Amygdala (tissue), 56 donors: ENCODE data around the gene PDE11A.
"Not testable (repeated sequence)": the region's sequence is repeated elsewhere in the genome, so short reads cannot be mapped to it uniquely, and the experiment has no call there.

Experiments
- DNase-seq, 56 donors: peaks; one replicate each; lab custom pipeline; 2025; lab: John Stamatoyannopoulos, UW

The PDE11A gene

GRCh38 chr2:177830881-177831386, 241.6 kb downstream of the PDE11A start:
- no peak for DNase-seq

GRCh38 chr2:177828557-177828956, 244.0 kb downstream of the PDE11A start:
- DNase-seq: peak in 13 of 56 donors; percentile 0 to 30 (median 9)

- no peak for DNase-seq
Measured at GRCh38 chr2:177826897-177827296, 245.7 kb downstream of the PDE11A start.

- no peak for DNase-seq
Measured at GRCh38 chr2:177822941-177823340, 249.6 kb downstream of the PDE11A start.

DNA sequence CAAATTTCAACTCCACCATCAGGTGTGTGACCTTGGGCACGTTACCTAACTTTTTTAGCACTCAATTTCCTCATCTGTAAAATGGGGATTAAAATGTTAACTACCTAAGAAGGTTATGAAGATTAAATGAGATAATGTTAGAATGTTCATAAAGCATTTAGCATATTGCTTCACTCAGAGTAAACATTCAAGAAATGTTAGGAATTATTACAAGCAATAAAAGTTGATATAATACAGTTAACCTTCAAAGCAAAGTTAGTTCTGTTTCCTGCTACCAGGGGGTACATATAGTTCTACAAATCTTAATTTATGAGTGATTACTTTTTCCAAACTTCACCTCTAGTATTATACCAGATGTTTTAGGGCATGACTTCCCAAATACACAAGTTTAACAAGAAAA, 254.2 kb downstream of the PDE11A start:
- DNase-seq: no peak

- DNase-seq: no peak
Measured at GRCh38 chr2:177817300-177817699, 255.3 kb downstream of the PDE11A start.

GRCh38 chr2:177816766-177817165, 255.8 kb downstream of the PDE11A start:
- no peak for DNase-seq

DNA sequence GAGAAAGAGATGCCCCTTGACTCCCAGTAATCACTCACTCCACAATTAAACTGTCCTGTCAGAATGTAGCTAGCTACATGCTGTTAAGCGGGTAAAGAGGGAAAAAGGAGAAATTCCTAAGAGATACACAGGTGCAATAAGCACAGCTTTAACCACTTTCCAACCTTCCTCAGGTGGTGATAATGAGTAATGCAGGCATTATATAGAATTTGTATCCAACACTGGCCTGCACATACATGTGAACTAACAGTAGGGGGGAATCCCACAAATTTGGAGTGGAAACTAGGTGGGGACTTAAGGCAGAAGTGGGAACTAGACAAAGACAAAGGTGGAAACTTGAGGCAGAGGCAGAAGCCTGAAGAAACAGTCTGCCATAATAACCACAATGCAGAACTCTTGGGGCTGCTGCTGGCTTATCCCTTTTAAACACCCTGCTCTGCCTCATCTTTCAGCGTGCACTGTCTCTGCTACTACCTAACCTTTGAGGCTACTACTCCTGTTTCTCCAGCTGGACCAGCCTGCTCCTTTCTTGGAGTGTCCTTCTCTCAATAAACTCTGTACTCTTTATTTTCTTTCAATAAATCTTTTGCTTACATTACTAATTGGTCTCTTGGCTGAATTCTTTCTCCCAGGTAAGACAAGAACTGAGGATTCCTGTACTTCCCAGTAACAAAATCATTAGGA, 259.7 kb downstream of the PDE11A start:
- DNase-seq: no peak

GRCh38 chr2:177810906-177811305, 261.7 kb downstream of the PDE11A start:
- no peak for DNase-seq

DNA sequence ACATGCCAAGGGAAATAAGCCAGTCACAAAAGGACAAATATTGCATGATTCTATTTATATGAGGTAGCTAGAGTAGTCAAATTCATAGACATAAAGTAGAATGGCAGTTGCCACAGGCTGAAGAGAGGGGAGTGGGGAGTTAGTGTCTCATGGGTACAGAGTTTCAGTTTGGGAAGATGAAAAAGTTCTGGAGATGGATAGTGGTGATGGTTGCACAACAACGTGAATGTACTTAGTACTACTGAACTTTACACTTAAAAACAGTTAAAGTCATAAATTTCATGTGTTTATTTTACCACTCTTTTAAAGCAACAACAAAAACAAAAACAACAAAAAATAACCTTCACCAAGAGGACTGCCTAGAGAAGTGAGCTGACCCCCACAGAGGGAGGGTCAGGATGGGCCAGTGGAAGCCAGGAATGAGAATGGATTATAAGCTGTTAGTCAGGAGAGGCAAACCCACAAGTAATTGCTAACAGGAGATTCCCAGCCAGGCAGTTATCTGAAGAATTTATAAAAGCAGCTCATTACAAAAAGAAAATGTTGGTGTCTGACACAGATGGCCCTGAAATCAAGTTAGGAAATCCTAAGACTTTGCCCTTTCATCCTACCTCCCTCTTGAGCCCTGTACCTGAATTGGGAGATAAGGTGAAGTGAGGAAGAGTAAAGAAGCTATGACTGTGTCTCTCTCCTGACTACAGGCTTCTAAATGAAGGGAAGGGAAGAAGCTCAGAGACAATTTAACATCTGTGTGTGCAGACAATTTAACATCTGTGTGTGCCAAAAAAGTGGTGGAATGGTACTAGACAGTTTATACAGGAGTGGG, 263.4 kb downstream of the PDE11A start:
- DNase-seq: no peak

DNA sequence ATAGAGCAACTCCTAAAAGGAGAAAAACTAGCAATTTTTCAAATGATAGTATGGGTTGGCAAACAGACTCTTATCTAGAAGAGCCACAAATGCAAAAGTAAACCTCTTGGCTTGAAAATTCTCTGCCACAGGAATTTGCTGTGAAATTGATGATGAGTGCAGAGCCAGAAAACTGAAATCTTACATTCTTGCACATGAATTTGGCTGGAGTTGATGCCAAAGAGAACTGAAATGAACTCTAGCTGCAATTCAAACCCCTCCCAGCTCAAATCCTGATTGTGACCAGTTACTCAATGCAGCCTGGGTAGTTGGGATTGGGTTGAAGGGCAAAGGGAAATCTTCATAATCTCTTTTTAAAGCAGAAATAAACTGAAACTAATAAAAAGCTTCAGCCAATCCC, 266.6 kb downstream of the PDE11A start:
- DNase-seq: no peak

DNA sequence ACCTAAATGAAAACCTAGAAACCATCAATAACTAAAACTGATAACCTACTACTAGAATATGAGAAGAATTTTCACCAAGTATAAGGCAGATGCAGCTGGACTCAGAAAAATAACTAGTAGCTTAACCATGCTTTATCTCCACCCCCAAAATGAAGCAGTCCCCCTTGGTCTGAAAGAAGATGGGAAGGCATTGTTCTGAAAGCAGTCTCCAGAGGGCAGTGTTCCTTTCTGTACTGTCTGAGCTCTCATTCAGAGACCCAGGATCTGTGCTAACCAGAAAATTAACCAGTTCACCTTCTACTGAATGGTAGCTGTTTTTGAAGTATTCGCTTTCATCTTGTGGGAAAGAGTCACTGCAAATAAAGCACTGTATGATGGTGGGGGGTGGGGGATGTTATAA, 273.0 kb downstream of the PDE11A start:
- DNase-seq: no peak

GRCh38 chr2:177797808-177798207, 274.8 kb downstream of the PDE11A start:
- no peak for DNase-seq

DNA sequence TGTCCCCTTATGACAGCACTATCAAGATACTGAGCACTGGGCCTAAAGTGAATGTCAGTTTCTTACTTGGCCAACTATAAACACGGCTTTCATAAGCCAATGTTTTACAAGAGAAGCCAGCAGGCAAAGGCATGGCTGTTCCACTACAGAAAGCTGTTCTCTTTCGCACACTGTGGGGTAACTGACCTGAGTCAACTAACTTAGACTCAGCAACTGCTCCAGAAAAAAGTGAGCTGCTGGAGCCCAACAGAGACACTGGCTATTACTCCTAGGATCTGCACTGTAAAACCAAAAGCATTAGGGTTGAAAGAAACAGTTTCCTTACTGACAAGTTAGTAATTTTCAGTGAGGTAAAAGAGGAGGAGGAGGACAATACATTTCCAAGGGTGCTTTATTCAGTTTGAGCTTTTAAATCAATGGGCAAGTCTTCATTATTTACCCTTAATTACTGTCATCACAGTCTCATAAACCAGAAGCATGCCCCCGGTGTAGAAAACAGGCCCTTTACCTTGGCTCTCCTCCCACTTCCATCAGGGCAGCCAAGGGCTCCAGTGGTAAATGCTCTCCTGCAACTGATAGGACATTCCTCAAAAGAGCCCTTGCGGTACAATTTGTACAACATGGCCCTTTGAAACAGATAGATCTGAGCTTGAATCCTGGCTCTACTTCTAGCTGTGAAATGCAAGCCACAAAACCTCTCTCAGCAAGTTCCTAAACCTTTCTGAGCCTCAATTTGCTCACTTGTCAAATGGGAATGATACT, 275.7 kb downstream of the PDE11A start:
- DNase-seq: no peak

- DNase-seq: no peak
Measured at GRCh38 chr2:177796011-177796410, 276.6 kb downstream of the PDE11A start.

- DNase-seq: not testable (repeated sequence)
Measured at GRCh38 chr2:177785143-177785542, 287.4 kb downstream of the PDE11A start.

DNA sequence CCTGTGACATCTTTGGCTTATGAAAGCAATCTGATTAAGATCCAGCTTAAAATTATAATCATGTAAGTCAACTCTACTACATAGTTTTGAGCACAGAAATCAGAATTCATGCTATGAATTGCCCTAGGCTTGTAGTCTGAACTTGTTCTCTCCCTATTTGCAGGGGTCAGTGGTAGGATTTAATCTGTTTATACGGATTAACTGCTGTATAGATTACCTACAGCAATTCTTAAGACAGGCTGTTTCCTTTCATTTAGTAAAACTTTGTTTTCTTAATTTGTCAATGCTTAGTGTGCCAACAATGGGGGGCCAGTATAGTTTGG, 287.9 kb downstream of the PDE11A start:
- DNase-seq: no peak

DNA sequence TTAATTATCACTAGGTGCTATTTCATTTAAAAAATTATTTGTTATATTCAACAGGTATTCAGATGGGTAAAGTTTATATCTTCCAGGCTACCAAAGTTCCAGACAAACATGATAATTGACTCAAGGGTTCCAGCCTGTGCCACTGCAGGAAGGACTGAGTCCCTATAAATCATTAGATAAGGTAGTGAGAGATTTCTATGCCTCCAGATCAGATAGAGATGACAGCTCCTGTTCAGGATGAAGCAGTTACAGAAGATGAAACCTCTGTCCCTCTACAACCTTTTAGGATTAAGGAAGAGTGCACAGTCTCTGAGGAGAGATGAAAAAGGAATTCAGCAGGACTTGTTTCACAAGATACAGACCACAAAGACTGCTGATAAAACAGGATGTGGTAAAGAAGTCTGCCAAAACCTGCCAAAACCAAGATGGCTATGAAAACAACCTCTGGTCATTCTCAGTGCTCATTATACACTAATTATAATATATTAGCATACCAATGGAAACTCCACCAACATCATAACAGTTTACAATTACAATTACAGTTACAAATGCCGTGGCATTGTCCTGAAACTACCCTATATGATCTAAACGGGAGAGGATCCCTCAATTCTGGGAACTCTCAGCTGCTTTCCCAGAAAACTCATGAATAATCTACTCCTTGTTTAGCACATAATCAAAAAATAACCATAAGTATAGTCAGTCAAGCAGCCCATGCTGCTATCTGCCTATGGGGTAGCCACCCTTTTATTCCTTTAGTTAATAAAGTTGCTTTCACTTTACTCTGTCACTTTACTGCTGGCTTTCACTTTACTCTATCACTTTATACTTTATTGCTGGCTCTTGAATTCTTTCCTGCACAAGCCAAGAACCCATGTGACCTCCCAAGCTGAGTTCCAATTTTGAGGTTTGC, 288.5 kb downstream of the PDE11A start:
- no peak for DNase-seq

- DNase-seq: no peak
Measured at GRCh38 chr2:177783091-177783490, 289.5 kb downstream of the PDE11A start.

DNA sequence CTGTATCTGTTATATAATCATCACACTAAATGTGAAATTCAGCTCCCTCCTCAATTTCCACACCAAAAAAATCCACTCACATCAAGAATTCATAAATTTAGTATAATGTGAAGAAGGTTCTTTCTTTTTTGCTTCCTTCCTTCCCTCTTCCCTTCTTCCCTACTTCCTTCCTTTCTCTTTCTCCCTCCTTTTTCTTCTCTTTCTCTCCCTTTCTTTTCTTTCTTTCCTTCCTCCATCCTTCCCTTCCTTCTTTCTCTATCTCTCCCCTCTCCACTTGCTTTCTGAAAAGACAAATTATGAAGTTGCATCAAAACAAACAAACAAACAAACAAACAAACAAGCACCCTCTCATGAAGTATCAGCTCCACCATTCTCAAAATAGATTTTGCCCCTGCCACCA, 290.0 kb downstream of the PDE11A start:
- no peak for DNase-seq
